Pancreas (tissue), 10 donors: Measurements from ENCODE around the gene C2orf76. TPM values are rescaled to one million over a fixed set of nuclear protein-coding genes. Genes with fewer than 3 reads are reported as not detected.
A peak's percentile ranks its signal among the peaks of the same experiment; 100 is the strongest.

Source experiments
- ATAC-seq, 4 donors: fragments of 200-7000 bp; cut with Tn5 transposase; one replicate each; pipeline versions ENCODE4 v1.8.0 to v1.9.1; 2020; ENCODE audit warnings: mild to moderate bottlenecking in 4 of 4, moderate library complexity in 4 of 4
- DNase-seq, 6 donors: peaks; one replicate each; pipeline ENCODE4 v3.0.0-alpha.2; 2020
- FAIRE-seq: peaks from 2 replicates; lab custom pipeline; 2012; peaks lifted over from hg19 to GRCh38; lab: Jason Lieb, UNC
- H3K27ac ChIP-seq, 4 donors: fragments of 200-600 bp; sonication (generic); 1 replicate in 3 of 4; 2 replicates in 1 of 4; pipeline versions ENCODE4 v1.5.0 to v1.8.0; 2020
- H3K27me3 ChIP-seq, 4 donors: fragments of 200-600 bp; one replicate each; pipeline ENCODE4 v1.8.0; 2021
- H3K36me3 ChIP-seq, 3 donors: fragments of 200-600 bp; sonication (generic) in 1 of 3; one replicate each; pipeline versions ENCODE4 v1.5.0 to v1.8.0; 2020 to 2021
- H3K4me1 ChIP-seq, 3 donors: fragments of 200-600 bp; one replicate each; pipeline ENCODE4 v1.8.0; 2021
- H3K4me3 ChIP-seq, 4 donors: fragments of 200-600 bp; sonication (generic) in 2 of 4; one replicate each; pipeline versions ENCODE4 v1.5.0 to v1.8.0; 2020 to 2021
- H3K9me3 ChIP-seq, 4 donors: fragments of 200-600 bp; one replicate each; pipeline ENCODE4 v1.8.0; 2021
- CTCF ChIP-seq, 4 donors: fragments of 200-600 bp; sonication (generic) in 3 of 4; IDR thresholded peaks; one replicate each; pipeline versions ENCODE4 v1.5.0 to v1.8.0; 2021; ENCODE audit warnings: antibody characterized with exemption in 4 of 4
- WGBS, 2 donors: extraction: QIAGEN DNeasy Blood & Tissue Kit; methylation state at CpG; one replicate each; pipeline ENCODE4 v1.1.7; 2013; 5-methylcytosine and 5-hydroxymethylcytosine counted together
- intact Hi-C, 3 donors: fragments of 100-400 bp; cut with DNase I; formaldehyde crosslinking; loops; one replicate each; pipeline versions ENCODE4 v1.11.1 to v1.14.2; 2022
- polyA plus RNA-seq, 2 donors: library from polyadenylated mRNA; stranded (reverse); fragments of 200-250 nt; gene quantifications; one replicate each; pipeline ENCODE4 v1.2.3, GENCODE V29; 2013
- total RNA-seq, 6 donors: library from RNA; stranded (reverse); fragmentation: NEBNext Ultra II Directional in 4 of 6; extraction: Animal tissue kit (Norgen Biotek cat#: 25700) in 4 of 6; gene quantifications; one replicate each; pipeline versions ENCODE4 v1.2.1 to v1.2.4, GENCODE V29; 2021 to 2023
- donor health status: healthy with polysubstance abuse.
- donor health status: DM: no; HTN: no; CAD: no; lungs with moderate emphysema.
- donor health status: DM: no; HTN: no; CAD: no.
- donor health status: control.
- donor health status: control.
- donor health status: Bipolar disorder and iron deficiency.
- donor health status: DM: yes; HTN: yes; CAD: no.
- donor health status: DM: no; HTN: no; CAD: no.
- donor health status: DM: no; HTN: no; CAD: no.
- donor health status: DM: yes; HTN: yes; CAD: no.

C2orf76 gene
- total and polyA plus RNA-seq, 8 donors: 3.8 to 12.0 (median 5.6) TPM

GRCh38 chr2:119333360-119333759, 33.3 kb downstream of the C2orf76 start:
- ATAC-seq: no peak
- intact Hi-C loops: no loop called here

GRCh38 chr2:119332953-119333352, 33.7 kb downstream of the C2orf76 start:
- Histone ChIP-seq H3K36me3 (no peaks in the 10 kb centered on the region), H3K9me3 (no peaks in the 10 kb centered on the region), H3K4me1 (no peaks in the 10 kb centered on the region), H3K27ac (no peak overlapping the region), H3K4me3 (no peak overlapping the region), H3K27me3 (no peaks in the 10 kb centered on the region)
- no peak for FAIRE-seq
- no peak for TF ChIP-seq CTCF (IDR thresholded peaks at IDR 0.05)
- intact Hi-C loops: no loop called here
- no peak for ATAC-seq
- WGBS, 2 donors: 97 to 98% methylated on average over 6 of the region's 6 CpGs
- no peak for DNase-seq

More at GRCh38 chr2:119333360-119333759, 33.3 kb downstream of the C2orf76 start:
- 76 to 79% methylated on average over 3 of the region's 3 CpGs for WGBS, 2 donors
- no peaks in the 10 kb centered on the region for H3K9me3 ChIP-seq
- DNase-seq: no peak
- no peak for FAIRE-seq
- no peak overlapping the region for H3K27ac ChIP-seq
- H3K4me1 ChIP-seq: no peaks in the 10 kb centered on the region
- no peaks in the 10 kb centered on the region for H3K27me3 ChIP-seq
- no peaks in the 10 kb centered on the region for H3K36me3 ChIP-seq
- no peak overlapping the region for H3K4me3 ChIP-seq
- no peak for TF ChIP-seq CTCF (IDR thresholded peaks at IDR 0.05)

- FAIRE-seq (no peak), ATAC-seq (no peak), DNase-seq (no peak)
- 98% methylated on average over 6 of the region's 6 CpGs for WGBS, 2 donors
- Histone ChIP-seq H3K4me3 (no peak overlapping the region), H3K9me3 (no peaks in the 10 kb centered on the region), H3K36me3 (no peaks in the 10 kb centered on the region), H3K27me3 (no peaks in the 10 kb centered on the region), H3K27ac (no peak overlapping the region), H3K4me1 (peaks cover 0 to 20% (median 5%) of the 10 kb centered on the region in 3 donors)
- intact Hi-C loops: no loop called here
- no peak for TF ChIP-seq CTCF (IDR thresholded peaks at IDR 0.05)
These were observed 39.2 kb downstream of the C2orf76 start for GRCh38 chr2:119327431-119327830.

- Histone ChIP-seq H3K36me3 (no peaks in the 10 kb centered on the region), H3K9me3 (no peaks in the 10 kb centered on the region), H3K27ac (no peak overlapping the region), H3K4me1 (peaks cover 0 to 20% (median 5%) of the 10 kb centered on the region in 3 donors), H3K4me3 (no peak overlapping the region), H3K27me3 (no peaks in the 10 kb centered on the region)
- 89 to 96% methylated on average over 1 of the region's 1 CpG for WGBS, 2 donors
- FAIRE-seq: no peak
- no peak for ATAC-seq
- intact Hi-C loops: no loop called here
- DNase-seq: no peak
- no peak for TF ChIP-seq CTCF (IDR thresholded peaks at IDR 0.05)
These were observed 39.7 kb downstream of the C2orf76 start for GRCh38 chr2:119326938-119327337.

- no peak for TF ChIP-seq CTCF (IDR thresholded peaks at IDR 0.05)
- Histone ChIP-seq H3K36me3 (no peaks in the 10 kb centered on the region), H3K9me3 (no peaks in the 10 kb centered on the region), H3K27me3 (no peaks in the 10 kb centered on the region), H3K27ac (peak overlapping the region; percentile 37 to 77 (median 56)), H3K4me3 (peak overlapping the region in 1 of 4 donors; percentile 17), H3K4me1 (peaks cover 0 to 20% (median 10%) of the 10 kb centered on the region in 3 donors)
- ATAC-seq: peak; percentile 87 to 93 (median 88)
- WGBS, 2 donors: 36 to 51% methylated on average over 9 of the region's 9 CpGs
- peak in 1 of 6 donors; percentile 37 for DNase-seq
- intact Hi-C loops: no loop called here
- no peak for FAIRE-seq
These were observed 41.9 kb downstream of the C2orf76 start for GRCh38 chr2:119324685-119325270.
